GM21737 (cell line): Measurements from ENCODE around the gene MRTFA.
"Not testable (repeated sequence)": the region's sequence is repeated elsewhere in the genome, so short reads cannot be mapped to it uniquely, and the experiment has no call there.

Experiments
- ATAC-seq: cut with Tn5 transposase; IDR thresholded peaks from one replicate; pipeline ENCODE4 v1.9.1; 2021; ENCODE audit warnings: mild to moderate bottlenecking, moderate library complexity; ENCODE audit not compliant: unreplicated experiment

Gene MRTFA

GRCh38 chr22:40403141-40403540 is 233.4 kb downstream of the MRTFA start:
- ATAC-seq, result no peak

- ATAC-seq, result no peak
Measured at GRCh38 chr22:40401981-40402406, 234.5 kb downstream of the MRTFA start.

GRCh38 chr22:40401532-40401931 is 235.0 kb downstream of the MRTFA start:
- no peak for ATAC-seq

GRCh38 chr22:40400159-40400558 is 236.4 kb downstream of the MRTFA start:
- ATAC-seq, result no peak

- no peak for ATAC-seq
Measured at GRCh38 chr22:40399621-40400020, 236.9 kb downstream of the MRTFA start.

GRCh38 chr22:40397396-40397795 is 239.1 kb downstream of the MRTFA start:
- no peak for ATAC-seq

GRCh38 chr22:40396882-40397281 is 239.6 kb downstream of the MRTFA start:
- ATAC-seq, result no peak

GRCh38 chr22:40395607-40396006 is 240.9 kb downstream of the MRTFA start:
- no peak for ATAC-seq

- no peak for ATAC-seq
Measured at GRCh38 chr22:40394607-40395006, 241.9 kb downstream of the MRTFA start.

GRCh38 chr22:40392618-40393017 is 243.9 kb downstream of the MRTFA start:
- ATAC-seq, result no peak

- no peak for ATAC-seq
Measured at GRCh38 chr22:40391417-40391816, 245.1 kb downstream of the MRTFA start.

GRCh38 chr22:40388231-40388630 is 248.3 kb downstream of the MRTFA start:
- ATAC-seq, result no peak

GRCh38 chr22:40387746-40388145 is 248.8 kb downstream of the MRTFA start:
- no peak for ATAC-seq

GRCh38 chr22:40385036-40385782 is 251.3 kb downstream of the MRTFA start:
- peak; percentile 69 for ATAC-seq

- no peak for ATAC-seq
Measured at GRCh38 chr22:40383905-40384304, 252.6 kb downstream of the MRTFA start.

- ATAC-seq, result no peak
Measured at GRCh38 chr22:40381461-40381860, 255.1 kb downstream of the MRTFA start.

- not testable (repeated sequence) for ATAC-seq
Measured at GRCh38 chr22:40378448-40378847, 258.1 kb downstream of the MRTFA start.

GRCh38 chr22:40377931-40378330 is 258.6 kb downstream of the MRTFA start:
- no peak for ATAC-seq

- no peak for ATAC-seq
Measured at GRCh38 chr22:40376149-40376548, 260.4 kb downstream of the MRTFA start.

GRCh38 chr22:40374567-40374966 is 262.0 kb downstream of the MRTFA start:
- ATAC-seq, result no peak

- no peak for ATAC-seq
Measured at GRCh38 chr22:40368836-40369235, 267.7 kb downstream of the MRTFA start.

- ATAC-seq, result no peak
Measured at GRCh38 chr22:40368016-40368415, 268.5 kb downstream of the MRTFA start.

GRCh38 chr22:40367342-40367741 is 269.2 kb downstream of the MRTFA start:
- ATAC-seq, result no peak
